HCT116 (cell line): ENCODE results near the gene MGAT4C. TPM values are rescaled to one million over a fixed set of nuclear protein-coding genes. Genes with fewer than 3 reads are reported as not detected.

Experiments
- ATAC-seq: fragments of 200-7000 bp; cut with Tn5 transposase; 2 replicates; pipeline ENCODE4 v1.9.1; 2020; ENCODE audit warnings: mild to moderate bottlenecking, moderate library complexity
- BruUV-seq: library from RNA; stranded (reverse); fragments of 400-500 nt; replicated peaks from 2 replicates; lab custom pipeline; 2021; lab: Mats Ljungman, UMichigan
- CTCF ChIA-PET: fragments of 300-600 bp; sonication (Branson Sonifier 250); formaldehyde crosslinking; loops from one replicate; lab custom pipeline; 2021; ENCODE audit warnings: antibody characterized with exemption; lab: Charles Lee
- POLR2A ChIA-PET: fragments of 300-600, 350-600 bp; sonication (Branson Sonifier 250); formaldehyde crosslinking; loops from one replicate; lab custom pipeline; 2021; ENCODE audit warnings: antibody characterized with exemption; lab: Charles Lee
- RAD21 ChIA-PET, 2 experiments: fragments of 300-600 bp; sonication (Branson Sonifier 250); formaldehyde crosslinking; loops; one replicate each; lab custom pipeline; 2023; ENCODE audit warnings: low total read pairs in 2 of 2; ENCODE audit not compliant: uncharacterized antibody in 2 of 2, unreplicated experiment in 2 of 2, low non-redundant PET in 1 of 2; lab: Charles Lee
- DNase-seq: peaks from one replicate; pipeline ENCODE4 v3.0.0-alpha.2; 2010; ENCODE audit warnings: low read depth, low spot score
- H2AFZ ChIP-seq: fragments of 200-600 bp; shearing (Covaris generic), sonication (generic); 2 replicates; pipeline ENCODE4 v1.6.1; 2017; ENCODE audit warnings: low read depth, mixed run types, mixed read lengths, antibody characterized with exemption, low read length; ENCODE audit not compliant: poor library complexity, severe bottlenecking
- H3K27ac ChIP-seq: 2 replicates; pipeline ENCODE4 v1.5.1; 2012; ENCODE audit warnings: low read depth, low read length
- H3K27me3 ChIP-seq: fragments of 200-600 bp; sonication (generic); 2 replicates; pipeline ENCODE4 v1.6.1; 2016; ENCODE audit warnings: mixed run types, low read length, mixed read lengths; ENCODE audit not compliant: insufficient read depth
- H3K36me3 ChIP-seq, 2 experiments: fragments of 200-500 bp in 1 of 2; fragments of 200-600 bp in 1 of 2; sonication (Bioruptor generic) in 1 of 2; sonication (generic) in 1 of 2; 2 replicates each; pipeline versions ENCODE4 v1.5.1 to v1.6.1; 2014 to 2016; ENCODE audit warnings: low read length in 2 of 2, inconsistent platforms in 1 of 2, mixed read lengths in 1 of 2, mixed run types in 1 of 2; ENCODE audit not compliant: insufficient read depth in 2 of 2, control insufficient read depth in 1 of 2
- H3K4me1 ChIP-seq, 2 experiments: fragments of 200-600 bp in 1 of 2; sonication (generic) in 1 of 2; 2 replicates each; pipeline versions ENCODE4 v1.5.1 to v1.6.1; 2012 to 2017; ENCODE audit warnings: low read length in 2 of 2, inconsistent platforms in 1 of 2, mild to moderate bottlenecking in 1 of 2, mixed read lengths in 1 of 2, mixed run types in 1 of 2, moderate library complexity in 1 of 2; ENCODE audit not compliant: insufficient read depth in 2 of 2, control insufficient read depth in 1 of 2
- H3K4me2 ChIP-seq: fragments of 200-600 bp; sonication (generic); 2 replicates; pipeline ENCODE4 v1.6.1; 2017; ENCODE audit warnings: mixed run types, low read length, mixed read lengths
- H3K4me3 ChIP-seq, 2 experiments: fragments of 200-600 bp in 1 of 2; sonication (generic) in 1 of 2; replicated peaks in 1 of 2; 2 replicates each; pipeline ENCODE4 v1.5.1; 2011 to 2016; ENCODE audit warnings: low read length in 2 of 2, control low read depth in 1 of 2, low read depth in 1 of 2, mild to moderate bottlenecking in 1 of 2, mixed read lengths in 1 of 2, mixed run types in 1 of 2
- H3K79me2 ChIP-seq: fragments of 200-600 bp; sonication (generic); 2 replicates; pipeline ENCODE4 v1.6.1; 2017; ENCODE audit warnings: mild to moderate bottlenecking, mixed run types, low read length, moderate library complexity, mixed read lengths; ENCODE audit not compliant: insufficient read depth
- H3K9ac ChIP-seq: fragments of 200-600 bp; sonication (generic); 2 replicates; pipeline ENCODE4 v1.6.1; 2016; ENCODE audit warnings: low read length, mixed read lengths
- H3K9me2 ChIP-seq: fragments of 200-600 bp; sonication (generic), shearing (Covaris generic); 2 replicates; pipeline ENCODE4 v1.6.1; 2017; ENCODE audit warnings: mixed run types, mild to moderate bottlenecking, moderate library complexity; ENCODE audit not compliant: insufficient read depth
- H3K9me3 ChIP-seq, 2 experiments: fragments of 200-500 bp in 1 of 2; fragments of 200-600 bp in 1 of 2; sonication (Bioruptor generic) in 1 of 2; sonication (generic) in 1 of 2; 2 replicates each; pipeline ENCODE4 v1.6.1; 2014 to 2017; ENCODE audit warnings: low read length in 2 of 2, mixed read lengths in 2 of 2, inconsistent platforms in 1 of 2, low read depth in 1 of 2, mild to moderate bottlenecking in 1 of 2, mixed run types in 1 of 2, moderate library complexity in 1 of 2; ENCODE audit not compliant: control insufficient read depth in 1 of 2, insufficient read depth in 1 of 2
- H4K20me1 ChIP-seq: fragments of 200-600 bp; sonication (generic), shearing (Covaris generic); 2 replicates; pipeline ENCODE4 v1.6.1; 2017; ENCODE audit warnings: mixed run types, mild to moderate bottlenecking, moderate library complexity; ENCODE audit not compliant: insufficient read depth
- CBX3 ChIP-seq: IDR thresholded peaks from 2 replicates; pipeline ENCODE4 v1.6.1; 2012; ENCODE audit warnings: low read depth
- CEBPB ChIP-seq: IDR thresholded peaks from 2 replicates; pipeline ENCODE4 v1.6.1; 2012; ENCODE audit warnings: low read depth
- EGR1 ChIP-seq: IDR thresholded peaks from 2 replicates; pipeline ENCODE4 v1.6.1; 2012; ENCODE audit warnings: low read depth
- EZH2 ChIP-seq: fragments of 200-600 bp; sonication (generic); IDR thresholded peaks from 2 replicates; pipeline ENCODE4 v1.6.1; 2017; ENCODE audit warnings: antibody characterized with exemption, mixed run types
- JUND ChIP-seq: IDR thresholded peaks from 2 replicates; pipeline ENCODE4 v1.6.1; 2012
- POLR2AphosphoS5 ChIP-seq: IDR thresholded peaks from 2 replicates; pipeline ENCODE4 v1.6.1; 2011; ENCODE audit warnings: mild to moderate bottlenecking, low read depth, low read length, moderate library complexity
- SIN3A ChIP-seq: IDR thresholded peaks from 2 replicates; pipeline ENCODE4 v1.6.1; 2012; ENCODE audit warnings: low read depth
- SP1 ChIP-seq: IDR thresholded peaks from 2 replicates; pipeline ENCODE4 v1.6.1; 2012; ENCODE audit warnings: low read depth
- TCF7L2 ChIP-seq: IDR thresholded peaks from 2 replicates; pipeline ENCODE4 v1.7.0; 2011; ENCODE audit warnings: borderline replicate concordance, inconsistent platforms; ENCODE audit not compliant: insufficient read depth, insufficient read length; ENCODE audit errors: extremely low read depth
- YY1 ChIP-seq: IDR thresholded peaks from 2 replicates; pipeline ENCODE4 v1.6.1; 2011; ENCODE audit warnings: low read length, low read depth, moderate library complexity, mild to moderate bottlenecking; ENCODE audit not compliant: insufficient replicate concordance; ENCODE audit errors: extremely low read depth
- ZFX ChIP-seq: fragments of 450-650 bp; IDR thresholded peaks from 2 replicates; pipeline ENCODE4 v1.6.1; 2017
- intact Hi-C: fragments of 100-400 bp; cut with micrococcal nuclease; formaldehyde crosslinking; loops from 2 replicates; pipeline ENCODE4 v1.10.0; 2022
- total RNA-seq: library from RNA; stranded (reverse); gene quantifications from one replicate; pipeline ENCODE4 v1.2.1, GENCODE V29; 2021; ENCODE audit not compliant: unreplicated experiment
- TF ChIP-seq, protein P1 (sequence below), 3 experiments: fragments of 200-600 bp in 1 of 3; sonication (generic) in 1 of 3; IDR thresholded peaks in 2 of 3; conservative IDR thresholded peaks in 1 of 3; 2 replicates each; pipeline ENCODE4 v1.5.1; 2012 to 2017; ENCODE audit warnings: low read depth in 2 of 3, low read length in 2 of 3, antibody characterized with exemption in 1 of 3, borderline replicate concordance in 1 of 3, control low read depth in 1 of 3, mild to moderate bottlenecking in 1 of 3, mixed read lengths in 1 of 3, mixed run types in 1 of 3, moderate library complexity in 1 of 3; ENCODE audit not compliant: insufficient read depth in 1 of 3
- TF ChIP-seq, protein P2 (sequence below): IDR thresholded peaks from 2 replicates; pipeline ENCODE4 v1.6.1; 2011; ENCODE audit warnings: mild to moderate bottlenecking, low read length, moderate library complexity; ENCODE audit not compliant: insufficient replicate concordance; ENCODE audit errors: extremely low read depth
- TF ChIP-seq, protein P3 (sequence below): IDR thresholded peaks from 2 replicates; pipeline ENCODE4 v1.6.1; 2012

The MGAT4C gene
- total RNA-seq, 1 experiment from 2014 or later = not detected

DNA sequence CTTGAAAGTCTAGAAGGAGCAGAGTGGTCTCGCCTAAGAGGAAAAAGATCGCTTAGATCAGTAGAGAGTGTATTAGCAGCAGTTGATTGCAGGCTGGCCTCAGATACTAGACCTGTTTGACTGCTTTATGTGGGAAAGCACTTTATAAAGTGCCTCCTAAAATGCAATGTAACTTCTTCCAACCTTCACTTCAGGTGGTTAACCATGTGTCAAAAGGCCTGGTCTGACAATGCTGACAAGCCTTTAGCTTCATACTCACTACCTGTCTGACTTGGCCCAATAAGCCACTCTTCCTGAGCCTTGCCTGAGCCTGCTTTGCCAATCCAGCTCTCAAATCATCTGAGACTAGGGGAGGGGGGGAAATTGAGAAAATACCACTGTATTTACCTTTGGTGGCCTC is 14.6 kb downstream of the MGAT4C start:
- Histone ChIP-seq H2AFZ (no peak overlapping the region), H3K36me3 (no peaks in the 10 kb centered on the region), H3K27ac (no peak overlapping the region), H4K20me1 (no peaks in the 10 kb centered on the region), H3K9ac (no peak overlapping the region), H3K9me2 (no peaks in the 10 kb centered on the region), H3K27me3 (no peaks in the 10 kb centered on the region), H3K4me2 (no peak overlapping the region), H3K79me2 (no peaks in the 10 kb centered on the region), H3K4me3 (no peak overlapping the region), H3K9me3 (no peaks in the 10 kb centered on the region), H3K4me1 (no peaks in the 10 kb centered on the region)
- ChIA-PET RAD21 (no interaction called here), CTCF (no interaction called here), POLR2A (no interaction called here)
- ATAC-seq (no peak), DNase-seq (no peak)
- intact Hi-C loops = no loop called here
- BruUV-seq = no TSS peak
- TF ChIP-seq CEBPB (no peak), JUND (no peak), EGR1 (no peak), POLR2AphosphoS5 (no peak), SIN3A (no peak), SP1 (no peak), EZH2 (no peak), ZFX (no peak), YY1 (no peak), TCF7L2 (no peak), CBX3 (no peak)
- TF ChIP-seq, protein P1, sequence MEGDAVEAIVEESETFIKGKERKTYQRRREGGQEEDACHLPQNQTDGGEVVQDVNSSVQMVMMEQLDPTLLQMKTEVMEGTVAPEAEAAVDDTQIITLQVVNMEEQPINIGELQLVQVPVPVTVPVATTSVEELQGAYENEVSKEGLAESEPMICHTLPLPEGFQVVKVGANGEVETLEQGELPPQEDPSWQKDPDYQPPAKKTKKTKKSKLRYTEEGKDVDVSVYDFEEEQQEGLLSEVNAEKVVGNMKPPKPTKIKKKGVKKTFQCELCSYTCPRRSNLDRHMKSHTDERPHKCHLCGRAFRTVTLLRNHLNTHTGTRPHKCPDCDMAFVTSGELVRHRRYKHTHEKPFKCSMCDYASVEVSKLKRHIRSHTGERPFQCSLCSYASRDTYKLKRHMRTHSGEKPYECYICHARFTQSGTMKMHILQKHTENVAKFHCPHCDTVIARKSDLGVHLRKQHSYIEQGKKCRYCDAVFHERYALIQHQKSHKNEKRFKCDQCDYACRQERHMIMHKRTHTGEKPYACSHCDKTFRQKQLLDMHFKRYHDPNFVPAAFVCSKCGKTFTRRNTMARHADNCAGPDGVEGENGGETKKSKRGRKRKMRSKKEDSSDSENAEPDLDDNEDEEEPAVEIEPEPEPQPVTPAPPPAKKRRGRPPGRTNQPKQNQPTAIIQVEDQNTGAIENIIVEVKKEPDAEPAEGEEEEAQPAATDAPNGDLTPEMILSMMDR (IDR thresholded peaks at IDR 0.05 in 2 of 3, conservative IDR thresholded peaks at IDR 0.05 in 1 of 3; ENCODE audit: borderline replicate concordance in 1 of 3, insufficient read depth in 1 of 3, low read depth in 2 of 3, low read length in 2 of 3) = no peak
- TF ChIP-seq, protein P2, sequence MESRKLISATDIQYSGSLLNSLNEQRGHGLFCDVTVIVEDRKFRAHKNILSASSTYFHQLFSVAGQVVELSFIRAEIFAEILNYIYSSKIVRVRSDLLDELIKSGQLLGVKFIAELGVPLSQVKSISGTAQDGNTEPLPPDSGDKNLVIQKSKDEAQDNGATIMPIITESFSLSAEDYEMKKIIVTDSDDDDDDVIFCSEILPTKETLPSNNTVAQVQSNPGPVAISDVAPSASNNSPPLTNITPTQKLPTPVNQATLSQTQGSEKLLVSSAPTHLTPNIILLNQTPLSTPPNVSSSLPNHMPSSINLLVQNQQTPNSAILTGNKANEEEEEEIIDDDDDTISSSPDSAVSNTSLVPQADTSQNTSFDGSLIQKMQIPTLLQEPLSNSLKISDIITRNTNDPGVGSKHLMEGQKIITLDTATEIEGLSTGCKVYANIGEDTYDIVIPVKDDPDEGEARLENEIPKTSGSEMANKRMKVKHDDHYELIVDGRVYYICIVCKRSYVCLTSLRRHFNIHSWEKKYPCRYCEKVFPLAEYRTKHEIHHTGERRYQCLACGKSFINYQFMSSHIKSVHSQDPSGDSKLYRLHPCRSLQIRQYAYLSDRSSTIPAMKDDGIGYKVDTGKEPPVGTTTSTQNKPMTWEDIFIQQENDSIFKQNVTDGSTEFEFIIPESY = no peak
- TF ChIP-seq, protein P3, sequence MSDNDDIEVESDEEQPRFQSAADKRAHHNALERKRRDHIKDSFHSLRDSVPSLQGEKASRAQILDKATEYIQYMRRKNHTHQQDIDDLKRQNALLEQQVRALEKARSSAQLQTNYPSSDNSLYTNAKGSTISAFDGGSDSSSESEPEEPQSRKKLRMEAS = no peak
